Erythroblast (primary cell): ENCODE data around the gene GPR173.

ENCODE experiments used
- GATA1 ChIP-seq: IDR thresholded peaks from 2 replicates; pipeline ENCODE4 v1.6.1; 2011; ENCODE audit warnings: low read depth, mild to moderate bottlenecking, control low read depth, low read length, moderate library complexity
- POLR2A ChIP-seq: IDR thresholded peaks from 2 replicates; pipeline ENCODE4 v1.6.1; 2011; ENCODE audit warnings: mild to moderate bottlenecking, low read length

GRCh38 chrX:53087388-53087831 lies 38.8 kb downstream of the GPR173 start:
- TF ChIP-seq POLR2A (no peak), GATA1 (no peak)
